ENCODE results near the gene FAM184A. TPM values are rescaled to one million over a fixed set of nuclear protein-coding genes. Genes with fewer than 3 reads are reported as not detected.

Gene FAM184A
- total RNA-seq, 4 donors from 2014 or later: 0.20 to 13.1 (median 2.9) TPM

DNA sequence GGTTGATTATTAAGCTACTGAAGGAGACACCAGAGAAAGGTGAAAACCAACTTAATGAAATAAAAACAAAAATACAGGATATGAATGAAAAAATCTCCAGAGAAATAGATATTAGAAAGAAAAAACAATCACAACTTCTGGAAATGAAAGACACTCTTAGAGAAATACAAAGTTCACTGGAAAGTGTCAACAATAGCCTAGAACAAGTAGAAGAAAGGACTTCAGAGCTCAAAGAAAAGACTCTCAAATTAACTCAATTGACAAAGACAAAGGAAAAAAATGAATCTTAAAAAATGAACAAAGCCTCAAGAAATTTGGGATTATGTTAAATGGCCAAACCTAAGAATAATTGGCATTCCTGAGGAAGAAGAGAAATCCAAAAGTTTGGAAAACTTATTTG is 133.2 kb downstream of the FAM184A start:
- Histone ChIP-seq H3K36me3 (no peaks in the 10 kb centered on the region), H3K9me3 (peaks cover 15 to 25% of the 10 kb centered on the region in 2 donors), H3K4me3 (no peak overlapping the region), H3K27me3 (no peaks in the 10 kb centered on the region), H3K4me1 (no peaks in the 10 kb centered on the region), H3K27ac (no peak overlapping the region)
- in situ Hi-C loops (cut with MboI; ENCODE audit: low pct_ligation_motif_present in 1 of 4, low pct_unique_long_range_greater_than_20kb in 1 of 4, low sequenced_read_pairs in 3 of 4): no loop called here
- no peak for DNase-seq
- intact Hi-C loops (cut with DNase I; ENCODE audit: low total_unique reads): no loop called here
- TF ChIP-seq POLR2A (IDR thresholded peaks at IDR 0.05): no peak
- TF ChIP-seq POLR2AphosphoS5 (IDR thresholded peaks at IDR 0.05): no peak
- TF ChIP-seq, protein P1, sequence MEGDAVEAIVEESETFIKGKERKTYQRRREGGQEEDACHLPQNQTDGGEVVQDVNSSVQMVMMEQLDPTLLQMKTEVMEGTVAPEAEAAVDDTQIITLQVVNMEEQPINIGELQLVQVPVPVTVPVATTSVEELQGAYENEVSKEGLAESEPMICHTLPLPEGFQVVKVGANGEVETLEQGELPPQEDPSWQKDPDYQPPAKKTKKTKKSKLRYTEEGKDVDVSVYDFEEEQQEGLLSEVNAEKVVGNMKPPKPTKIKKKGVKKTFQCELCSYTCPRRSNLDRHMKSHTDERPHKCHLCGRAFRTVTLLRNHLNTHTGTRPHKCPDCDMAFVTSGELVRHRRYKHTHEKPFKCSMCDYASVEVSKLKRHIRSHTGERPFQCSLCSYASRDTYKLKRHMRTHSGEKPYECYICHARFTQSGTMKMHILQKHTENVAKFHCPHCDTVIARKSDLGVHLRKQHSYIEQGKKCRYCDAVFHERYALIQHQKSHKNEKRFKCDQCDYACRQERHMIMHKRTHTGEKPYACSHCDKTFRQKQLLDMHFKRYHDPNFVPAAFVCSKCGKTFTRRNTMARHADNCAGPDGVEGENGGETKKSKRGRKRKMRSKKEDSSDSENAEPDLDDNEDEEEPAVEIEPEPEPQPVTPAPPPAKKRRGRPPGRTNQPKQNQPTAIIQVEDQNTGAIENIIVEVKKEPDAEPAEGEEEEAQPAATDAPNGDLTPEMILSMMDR (IDR thresholded peaks at IDR 0.05): no peak
- TF ChIP-seq EP300 (IDR thresholded peaks at IDR 0.05; ENCODE audit: low read depth): no peak

DNA sequence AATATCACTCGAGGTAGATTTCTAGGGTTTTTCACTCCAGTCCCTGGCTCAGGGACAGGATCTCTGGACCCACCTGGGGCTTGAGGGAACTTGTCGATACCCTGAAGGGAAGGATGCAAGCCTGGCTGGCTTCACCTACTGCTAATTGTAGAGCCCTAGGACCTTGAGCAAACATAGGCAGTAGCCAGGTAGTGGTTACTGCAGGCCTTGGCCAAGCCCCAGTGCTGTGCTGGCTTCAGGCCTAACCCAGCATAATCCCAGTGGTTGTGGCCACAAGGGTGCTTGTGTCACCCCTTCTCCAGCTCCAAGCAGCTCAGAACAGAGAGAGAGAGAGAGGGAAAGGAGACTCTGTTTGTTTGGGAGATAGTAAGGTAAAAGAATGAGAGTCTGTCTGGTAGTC is 137.7 kb downstream of the FAM184A start:
- Histone ChIP-seq H3K27me3 (no peaks in the 10 kb centered on the region), H3K4me3 (no peak overlapping the region)
- 84% methylated on average over 2 of the region's 2 CpGs; no CpG with 5 or more reads in 1 of the 2 donors for WGBS, 2 donors (ENCODE audit: low coverage in 1 of 2)

DNA sequence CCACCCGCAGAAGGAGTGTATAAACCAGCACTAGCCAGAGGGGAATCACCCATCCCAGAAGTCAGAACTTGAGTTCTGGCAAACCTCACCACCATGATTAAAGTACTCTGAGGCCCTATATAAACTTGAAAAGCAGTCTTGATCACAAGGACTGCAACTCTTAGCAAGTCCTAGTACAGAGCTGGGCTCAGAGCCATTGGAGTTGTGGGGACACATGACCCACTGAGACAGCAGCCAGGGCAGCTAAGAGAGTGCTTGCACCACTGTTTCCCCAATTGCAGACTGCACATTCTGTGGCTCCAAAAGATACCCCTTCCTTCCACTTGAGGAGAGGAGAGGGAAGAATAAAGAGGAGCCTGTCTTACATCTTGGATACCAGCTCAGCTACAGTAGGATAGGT is 138.8 kb downstream of the FAM184A start:
- TF ChIP-seq POLR2A (IDR thresholded peaks at IDR 0.05) (no peak), EP300 (IDR thresholded peaks at IDR 0.05; ENCODE audit: low read depth) (no peak), POLR2AphosphoS5 (IDR thresholded peaks at IDR 0.05) (no peak)
- TF ChIP-seq, protein P1 (IDR thresholded peaks at IDR 0.05): no peak
- Histone ChIP-seq H3K27me3 (no peaks in the 10 kb centered on the region), H3K4me3 (no peak overlapping the region), H3K9me3 (peaks cover 5 to 8% of the 10 kb centered on the region in 2 donors), H3K36me3 (no peaks in the 10 kb centered on the region), H3K27ac (no peak overlapping the region), H3K4me1 (peaks cover 0 to 6% (median 3%) of the 10 kb centered on the region in 4 donors)
- WGBS, 2 donors (ENCODE audit: low coverage in 1 of 2): 89 to 100% methylated on average over 1 of the region's 1 CpG
- no peak for DNase-seq
- intact Hi-C loops (cut with DNase I; ENCODE audit: low total_unique reads): loop anchor here (5.0 kb wide), 1 partner anchor 42 kb away; no protein-coding TSS in a partner anchor
- in situ Hi-C loops (cut with MboI; ENCODE audit: low pct_ligation_motif_present in 1 of 4, low pct_unique_long_range_greater_than_20kb in 1 of 4, low sequenced_read_pairs in 3 of 4): no loop called here

More for the DNA sequence above, 137.7 kb downstream of the FAM184A start:
- TF ChIP-seq POLR2A (IDR thresholded peaks at IDR 0.05) (no peak), EP300 (IDR thresholded peaks at IDR 0.05; ENCODE audit: low read depth) (no peak), POLR2AphosphoS5 (IDR thresholded peaks at IDR 0.05) (no peak)
- TF ChIP-seq, protein P1 (IDR thresholded peaks at IDR 0.05): no peak
- in situ Hi-C loops (cut with MboI; ENCODE audit: low pct_ligation_motif_present in 1 of 4, low pct_unique_long_range_greater_than_20kb in 1 of 4, low sequenced_read_pairs in 3 of 4) (no loop called here), intact Hi-C loops (cut with DNase I; ENCODE audit: low total_unique reads) (no loop called here)
- Histone ChIP-seq H3K27ac (no peak overlapping the region), H3K36me3 (no peaks in the 10 kb centered on the region), H3K9me3 (peaks cover 15 to 19% of the 10 kb centered on the region in 2 donors), H3K4me1 (peaks cover 0 to under 1% (median under 1%) of the 10 kb centered on the region in 4 donors)
- DNase-seq: no peak

DNA sequence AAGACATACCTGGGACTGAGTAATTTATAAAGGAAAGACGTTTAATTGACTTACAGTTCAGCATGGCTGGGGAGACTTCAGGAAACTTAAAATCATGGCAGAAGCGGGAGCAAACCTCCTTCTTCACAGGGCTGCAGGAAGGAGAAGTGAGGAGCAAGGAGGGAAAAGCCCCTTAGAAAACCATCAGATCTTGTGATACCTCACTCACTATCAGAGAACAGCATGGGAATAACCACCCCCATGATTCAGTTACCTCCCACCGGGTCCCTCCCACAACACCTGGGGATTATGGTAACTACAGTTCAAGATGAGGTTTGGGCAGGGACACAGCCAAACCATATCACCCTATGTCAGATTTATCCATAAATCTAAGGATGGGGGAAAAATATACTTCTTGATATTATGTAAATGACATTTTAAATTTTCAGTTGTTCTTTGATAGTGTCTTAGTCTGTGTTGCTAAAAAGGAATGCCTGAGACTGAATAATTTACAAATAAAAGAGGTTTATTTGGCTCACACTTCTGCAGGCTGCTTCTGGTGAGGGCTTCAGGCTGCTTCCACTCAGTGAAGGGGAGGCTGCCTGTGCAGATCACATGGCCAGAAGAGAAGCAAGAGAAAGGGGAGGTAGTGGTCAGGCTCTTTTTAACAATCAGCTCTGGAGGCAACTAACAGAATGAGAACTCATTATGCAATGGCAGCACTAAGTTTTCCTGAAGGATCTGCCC is 142.3 kb downstream of the FAM184A start:
- DNase-seq: no peak
- H3K9me3 ChIP-seq: no peaks in the 10 kb centered on the region
- H3K36me3 ChIP-seq: peaks cover 0 to 3% (median 0%) of the 10 kb centered on the region in 4 donors
- TF ChIP-seq POLR2A (IDR thresholded peaks at IDR 0.05): no peak
- TF ChIP-seq, protein P1 (IDR thresholded peaks at IDR 0.05): no peak
- no peak for TF ChIP-seq EP300 (IDR thresholded peaks at IDR 0.05; ENCODE audit: low read depth)
- no peak for TF ChIP-seq POLR2AphosphoS5 (IDR thresholded peaks at IDR 0.05)
- in situ Hi-C loops (cut with MboI; ENCODE audit: low pct_ligation_motif_present in 1 of 4, low pct_unique_long_range_greater_than_20kb in 1 of 4, low sequenced_read_pairs in 3 of 4): no loop called here
- H3K4me3 ChIP-seq: no peak overlapping the region
- intact Hi-C loops (cut with DNase I; ENCODE audit: low total_unique reads): loop anchor here (5.0 kb wide), 1 partner anchor 39 kb away; no protein-coding TSS in a partner anchor
- peaks cover 0 to 16% (median 10%) of the 10 kb centered on the region in 4 donors for H3K4me1 ChIP-seq
- 62 to 71% methylated on average over 3 of the region's 3 CpGs for WGBS, 2 donors (ENCODE audit: low coverage in 1 of 2)
- peak overlapping the region in 2 of 4 donors; percentile 98 to 99 for H3K27ac ChIP-seq
- no peaks in the 10 kb centered on the region for H3K27me3 ChIP-seq
